LNCaP clone FGC (cell line): Measurements from ENCODE around the gene RPP25L.

Experiments
- DNase-seq: peaks from one replicate; pipeline ENCODE4 v3.0.0-alpha.2; 2011; ENCODE audit warnings: low read depth
- H3K4me3 ChIP-seq: 2 replicates; pipeline ENCODE4 v1.5.1; 2011; ENCODE audit warnings: mild to moderate bottlenecking, low read depth, low read length, control low read depth
- CTCF ChIP-seq: IDR thresholded peaks from 2 replicates; pipeline ENCODE4 v1.5.1; 2012; ENCODE audit warnings: mild to moderate bottlenecking; ENCODE audit not compliant: control insufficient read depth, insufficient read depth; ENCODE audit errors: extremely low read depth

The RPP25L gene

DNA sequence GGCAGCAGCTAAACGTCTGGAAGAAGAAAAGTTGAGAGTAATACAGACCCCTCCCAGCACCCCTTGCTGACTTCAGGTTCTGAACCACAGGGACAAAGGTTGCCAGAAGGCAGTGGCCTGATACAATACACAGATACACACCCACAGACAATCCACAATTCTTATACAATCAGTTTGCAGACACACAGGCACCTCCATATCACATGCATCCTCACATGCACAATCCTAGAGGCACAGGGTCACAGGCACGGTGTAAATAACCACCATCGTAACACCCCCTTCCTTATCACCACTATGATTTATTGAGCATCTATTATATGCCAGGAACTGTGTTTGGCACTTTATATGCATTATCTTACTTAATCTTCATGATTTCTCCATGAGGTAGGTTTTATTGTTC lies 30.6 kb downstream of the RPP25L start:
- no peak for DNase-seq
- no peak for TF ChIP-seq CTCF
- no peak overlapping the region for H3K4me3 ChIP-seq

GRCh38 chr9:34580358-34580757 lies 31.5 kb downstream of the RPP25L start:
- TF ChIP-seq CTCF, result no peak
- no peak overlapping the region for H3K4me3 ChIP-seq
- no peak for DNase-seq

DNA sequence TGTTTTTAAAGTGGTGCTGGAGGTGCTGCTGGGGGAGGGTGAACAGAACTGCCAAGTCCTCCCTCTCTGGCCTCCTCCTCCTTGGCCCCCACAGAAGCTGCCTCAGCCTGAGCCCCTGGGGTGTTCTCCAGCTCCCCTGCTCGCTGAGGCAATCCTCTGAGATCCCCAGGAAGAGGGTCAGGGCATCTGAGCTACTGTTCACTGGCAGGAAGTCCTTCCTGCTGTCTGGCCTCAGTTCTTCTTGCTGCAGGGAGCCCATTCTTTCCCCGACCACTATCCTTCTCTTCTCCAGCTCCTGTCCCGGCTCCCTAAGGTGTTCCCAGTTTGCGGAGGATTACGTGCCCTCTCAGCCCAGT lies 32.1 kb downstream of the RPP25L start:
- no peak overlapping the region for H3K4me3 ChIP-seq
- no peak for TF ChIP-seq CTCF
- DNase-seq, result no peak

GRCh38 chr9:34579104-34579807 lies 32.6 kb downstream of the RPP25L start:
- H3K4me3 ChIP-seq, result no peak overlapping the region

DNA sequence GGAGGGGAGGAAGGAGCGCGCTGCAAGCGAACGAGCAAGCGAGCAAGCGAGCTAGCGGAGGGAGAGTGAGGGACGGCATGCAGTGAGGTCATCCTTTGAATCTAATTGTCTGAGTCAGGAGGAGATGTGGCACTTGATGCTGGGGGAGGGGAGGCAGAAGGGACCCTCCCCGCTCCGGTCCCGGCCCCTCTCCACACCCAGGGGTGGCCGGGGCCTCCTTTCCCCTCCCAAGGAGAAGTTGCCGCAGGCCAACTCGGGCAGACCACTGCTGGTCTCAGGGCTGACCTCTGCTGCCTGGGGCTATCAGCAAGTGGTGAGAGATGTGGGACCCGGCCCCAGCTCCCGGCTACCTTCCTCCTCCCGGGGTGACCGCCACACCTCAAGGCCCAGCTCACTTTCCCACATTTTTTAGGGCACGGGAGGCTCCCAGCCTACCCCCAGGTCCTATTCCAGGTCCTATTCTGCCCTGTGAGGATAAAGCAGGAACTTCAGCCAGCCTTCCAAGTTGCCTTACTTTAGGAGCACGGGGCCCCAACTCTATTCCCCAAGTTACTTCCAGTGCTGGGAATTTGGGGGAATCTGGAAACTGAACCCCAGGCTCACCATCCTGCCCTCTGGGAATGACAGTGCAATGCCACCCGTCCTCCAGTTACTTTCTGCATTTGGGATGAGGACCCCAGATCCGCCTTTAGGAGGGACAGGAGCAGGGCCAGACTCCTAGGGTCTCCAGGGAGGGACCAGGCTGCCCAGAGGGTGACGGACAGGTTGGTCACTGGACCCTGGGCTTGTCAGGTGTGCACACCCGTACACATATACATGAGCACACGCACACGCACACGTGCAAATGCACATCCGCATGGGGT lies 33.4 kb downstream of the RPP25L start:
- no peak overlapping the region for H3K4me3 ChIP-seq
- no peak for TF ChIP-seq CTCF
- DNase-seq, result no peak

More at GRCh38 chr9:34579104-34579807, 32.6 kb downstream of the RPP25L start:
- no peak for TF ChIP-seq CTCF
- no peak for DNase-seq

DNA sequence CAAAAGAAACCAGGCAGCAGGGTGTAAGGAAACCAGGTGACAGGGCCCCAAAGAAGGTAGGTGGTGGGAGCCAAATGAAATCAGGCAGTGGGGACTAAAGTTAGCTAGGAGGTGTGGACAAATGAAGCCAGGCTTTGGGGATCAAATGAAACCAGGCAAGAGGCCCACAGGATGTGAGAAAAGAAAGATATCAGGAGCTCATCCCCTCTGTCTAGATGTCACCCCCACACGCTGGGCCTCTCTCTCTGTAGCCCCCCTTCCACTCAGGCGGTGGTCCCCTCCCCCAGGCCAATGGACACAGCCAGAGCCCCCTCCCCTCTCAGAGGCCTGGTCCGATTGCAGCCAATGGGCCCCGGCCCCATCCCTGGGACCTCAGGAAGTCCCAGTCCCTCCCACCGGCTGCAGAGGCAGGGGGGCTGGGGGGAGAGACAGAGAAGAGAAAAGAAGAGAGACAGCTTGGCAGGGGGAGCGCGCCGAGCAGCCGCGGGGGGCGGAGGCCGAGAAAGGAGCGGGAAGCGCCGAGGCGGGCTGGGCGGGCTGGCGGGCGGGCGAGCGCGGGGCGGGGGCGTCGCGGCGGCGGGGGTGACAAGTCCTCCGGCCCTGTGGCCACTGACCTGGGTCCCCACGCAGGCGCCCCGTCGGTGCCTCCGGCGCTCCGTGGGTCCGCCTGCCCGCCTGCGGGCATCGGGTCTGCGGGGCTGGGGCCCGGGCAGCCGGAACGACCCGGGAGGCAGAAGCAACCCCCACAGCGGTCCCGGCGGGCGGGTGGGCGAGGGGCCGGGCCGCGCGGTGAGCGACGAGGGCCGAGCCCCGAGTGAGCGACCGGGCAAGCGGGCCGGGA lies 34.3 kb downstream of the RPP25L start:
- no peak overlapping the region for H3K4me3 ChIP-seq
- TF ChIP-seq CTCF, result no peak
- no peak for DNase-seq
